T-helper 22 cell (primary cell): ENCODE results near the gene TGFBRAP1.

ENCODE experiments used
- DNase-seq: peaks from one replicate; pipeline ENCODE4 v3.0.0-alpha.2; 2020; ENCODE audit warnings: low read depth

Gene TGFBRAP1

DNA sequence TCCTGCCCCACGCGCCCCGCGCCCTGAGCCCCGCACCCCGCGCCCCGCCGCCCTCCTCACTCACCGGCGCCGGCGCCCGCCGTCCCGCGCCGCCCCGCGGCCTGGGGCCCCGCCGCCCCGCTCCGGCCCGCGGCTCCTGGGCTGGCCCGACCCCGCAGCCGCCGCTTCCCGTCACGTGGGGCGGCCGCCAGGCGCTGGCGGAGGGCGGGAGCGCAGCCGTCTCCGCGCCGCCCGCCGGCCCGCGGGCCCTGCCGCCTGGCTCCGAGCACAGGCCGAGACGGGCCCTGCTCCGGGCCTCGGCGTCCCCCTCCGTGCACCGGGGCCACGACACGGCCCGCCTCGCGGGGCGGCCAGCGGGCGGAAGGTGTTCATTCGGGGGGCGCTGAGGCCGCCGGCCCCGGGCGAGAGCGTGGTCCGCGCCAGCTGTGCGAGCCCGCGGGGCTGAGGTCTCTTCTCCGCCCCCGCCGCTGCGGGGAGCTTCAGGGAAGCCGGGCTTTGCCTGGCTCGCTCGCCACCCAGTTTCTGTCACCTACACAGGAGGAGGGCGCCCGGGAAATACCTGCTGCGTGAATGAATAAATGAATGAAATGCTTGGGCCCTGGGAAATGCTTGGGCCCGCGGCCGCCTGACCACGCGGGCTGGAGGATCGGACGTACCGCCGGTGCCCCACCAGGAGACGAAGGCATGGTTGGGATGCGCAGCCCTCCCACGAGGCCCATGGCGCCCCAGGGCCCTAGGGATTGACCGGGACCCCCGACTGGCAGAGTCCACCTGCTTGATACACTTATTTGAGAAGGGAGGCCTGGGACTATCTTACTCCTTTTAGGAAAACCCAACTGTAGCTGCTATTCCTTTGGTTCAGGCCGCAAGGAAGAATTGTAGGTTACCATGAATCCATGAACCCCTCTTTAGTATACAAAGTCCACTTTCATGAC lies at the start of gene TGFBRAP1:
Gene TGFBRAP1, minus strand, starts transcription at position 175 of the 935 bp plus-strand sequence. CDS start 21,434 bp downstream, outside the sequence.
- DNase-seq, result peak; percentile 53

DNA sequence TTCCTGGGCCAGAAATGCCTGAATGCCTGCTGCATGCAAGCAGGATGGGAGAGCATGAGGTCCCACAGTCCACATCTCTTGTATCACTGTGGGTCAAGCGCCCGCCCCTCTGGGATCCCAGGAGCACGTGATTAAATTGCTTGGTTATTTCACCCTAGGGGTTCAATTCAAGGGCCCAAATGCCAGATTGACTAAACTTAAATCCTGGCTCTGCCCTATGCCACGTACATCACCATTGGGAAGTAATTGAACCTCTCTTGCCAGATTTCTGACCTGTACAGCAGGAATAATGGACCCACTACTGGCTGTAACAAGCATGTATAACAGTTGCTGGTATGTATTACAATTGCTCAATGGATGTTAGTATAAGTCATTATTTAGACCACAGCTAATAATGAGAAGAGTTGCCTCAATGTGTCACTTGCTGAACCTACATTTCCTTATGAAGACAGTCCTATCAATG lies 49.4 kb upstream of the TGFBRAP1 start:
- DNase-seq, result no peak

GRCh38 chr2:105378276-105378840 lies 48.8 kb upstream of the TGFBRAP1 start:
- no peak for DNase-seq

GRCh38 chr2:105377871-105378270 lies 48.3 kb upstream of the TGFBRAP1 start:
- no peak for DNase-seq

DNA sequence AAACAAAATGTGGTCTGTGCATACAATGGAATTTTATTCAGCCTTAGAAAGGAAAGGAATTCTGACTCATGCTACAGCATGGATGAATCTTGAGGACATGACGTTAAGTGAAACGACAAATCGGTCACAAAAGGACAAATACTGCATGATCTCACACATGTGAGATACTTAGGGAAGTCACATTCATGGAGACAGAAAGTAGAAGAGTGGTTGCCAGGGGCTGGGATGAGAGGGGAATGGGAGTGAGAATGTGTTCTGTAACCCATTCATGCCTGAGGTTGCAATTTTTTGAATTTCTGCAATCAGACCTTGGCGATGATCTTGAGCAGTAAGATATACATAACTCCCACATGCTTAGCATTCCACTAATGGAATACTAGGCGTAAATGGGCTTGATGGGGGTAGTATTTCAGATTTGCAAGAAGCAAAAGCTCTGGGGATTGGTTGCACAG lies 47.3 kb upstream of the TGFBRAP1 start:
- no peak for DNase-seq

GRCh38 chr2:105376010-105376409 lies 46.5 kb upstream of the TGFBRAP1 start:
- no peak for DNase-seq

GRCh38 chr2:105375001-105375561 lies 45.5 kb upstream of the TGFBRAP1 start:
- no peak for DNase-seq

DNA sequence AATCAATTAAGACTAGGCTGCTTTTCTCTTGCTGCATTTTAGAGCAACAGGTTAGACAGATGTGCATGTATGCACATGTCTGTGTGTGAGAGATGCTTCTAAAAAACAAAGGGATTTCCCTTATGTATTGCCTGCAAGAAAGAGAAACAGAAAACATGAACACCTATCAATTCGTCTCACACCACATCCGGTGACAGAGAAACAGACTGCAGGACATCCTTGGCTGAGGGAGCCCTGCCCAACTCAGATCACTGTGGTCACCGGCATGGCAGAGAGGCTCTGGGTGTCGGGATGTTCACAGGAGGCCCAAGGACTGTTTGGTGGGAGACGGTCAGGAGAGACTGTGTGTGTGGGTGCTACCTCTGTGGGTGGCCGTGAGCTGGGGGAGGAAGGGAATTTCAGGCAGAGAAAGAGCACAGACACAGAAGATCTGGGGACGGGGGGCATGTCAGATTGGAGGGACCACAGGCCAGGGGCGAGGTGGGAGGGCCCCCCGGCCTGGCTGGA lies 44.4 kb upstream of the TGFBRAP1 start:
- no peak for DNase-seq

GRCh38 chr2:105373344-105373781 lies 43.8 kb upstream of the TGFBRAP1 start:
- DNase-seq, result no peak

DNA sequence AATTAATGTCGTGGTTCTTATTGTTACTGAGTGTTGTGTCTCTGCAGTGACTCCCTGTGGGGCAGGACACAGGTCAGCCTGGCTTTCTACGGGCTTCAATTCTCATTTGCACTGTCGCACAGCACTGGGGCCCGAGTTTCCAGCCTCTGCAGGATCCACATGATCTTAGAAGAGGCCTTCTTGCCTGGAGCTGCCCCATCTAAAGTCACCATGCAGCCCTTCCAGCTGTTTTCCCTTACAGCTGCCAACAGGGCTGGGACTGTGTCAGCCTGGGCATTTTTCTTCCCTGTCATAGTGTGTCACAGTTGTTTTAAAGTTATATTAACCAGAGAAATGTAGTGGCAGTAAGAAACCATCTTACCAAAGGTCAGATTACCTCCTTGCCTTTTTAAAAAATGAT lies 42.3 kb upstream of the TGFBRAP1 start:
- no peak for DNase-seq

DNA sequence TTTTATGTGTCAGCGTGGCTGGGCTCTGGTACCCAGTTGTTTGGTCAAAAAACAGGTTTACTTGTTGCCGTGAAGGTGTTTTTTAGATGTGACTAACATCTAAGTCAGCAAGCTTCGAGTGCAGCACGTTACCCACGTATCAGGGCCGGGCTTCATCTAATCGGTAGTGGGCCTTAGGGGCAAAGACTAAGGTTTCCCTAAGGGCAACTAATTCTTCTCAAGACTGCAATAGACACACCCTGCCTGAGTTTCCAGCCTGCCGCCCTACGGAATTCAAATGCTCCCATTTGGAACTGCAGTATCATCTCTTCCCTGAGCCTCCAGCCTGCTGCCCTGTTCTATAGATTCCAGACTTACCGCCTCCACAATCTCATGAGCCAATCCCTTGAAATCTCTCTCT lies 41.6 kb upstream of the TGFBRAP1 start:
- no peak for DNase-seq

DNA sequence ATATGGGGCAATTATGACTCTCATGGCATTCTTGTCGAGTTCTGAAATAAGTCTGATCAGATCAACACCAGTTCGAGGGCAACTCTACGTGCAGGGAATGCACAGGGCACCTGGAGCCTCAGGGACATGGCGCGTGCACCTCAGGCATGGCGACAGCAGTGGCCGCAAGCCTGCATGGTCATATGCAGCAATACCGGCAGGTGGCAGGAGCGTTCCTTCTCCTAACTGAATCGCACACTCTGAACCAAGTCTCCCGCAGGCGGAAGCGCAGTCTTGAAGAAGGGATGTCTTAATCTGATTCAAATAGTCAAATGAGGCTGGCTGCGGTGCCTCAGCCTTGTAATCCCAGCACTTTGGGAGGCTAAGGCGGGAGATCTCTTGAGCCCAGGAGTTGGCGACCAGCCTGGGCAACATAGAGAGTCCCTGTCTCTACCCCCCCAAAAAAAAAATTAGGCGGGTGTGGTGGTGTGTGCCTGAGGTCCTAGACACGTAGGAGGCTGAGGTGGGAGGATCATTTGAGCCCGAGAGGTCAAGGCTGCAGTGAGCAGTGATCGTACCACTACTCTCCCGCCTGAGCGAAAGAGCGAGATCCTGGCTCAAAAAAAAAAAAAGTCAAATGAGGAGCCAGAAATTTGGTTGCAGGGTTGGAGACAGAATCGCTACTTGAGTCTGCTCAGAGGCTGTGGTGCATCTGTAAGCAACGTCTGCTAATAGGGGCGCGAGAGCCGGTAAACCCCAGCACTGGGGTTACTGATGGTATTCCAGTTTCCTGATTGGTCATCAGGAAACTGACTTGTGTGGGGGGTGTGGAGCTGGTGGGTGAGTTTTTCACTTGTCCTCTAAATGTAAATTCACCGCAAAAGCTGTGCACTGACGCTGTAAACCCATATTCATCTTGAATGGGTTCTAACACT lies 40.5 kb upstream of the TGFBRAP1 start:
- peak; percentile 63 for DNase-seq

DNA sequence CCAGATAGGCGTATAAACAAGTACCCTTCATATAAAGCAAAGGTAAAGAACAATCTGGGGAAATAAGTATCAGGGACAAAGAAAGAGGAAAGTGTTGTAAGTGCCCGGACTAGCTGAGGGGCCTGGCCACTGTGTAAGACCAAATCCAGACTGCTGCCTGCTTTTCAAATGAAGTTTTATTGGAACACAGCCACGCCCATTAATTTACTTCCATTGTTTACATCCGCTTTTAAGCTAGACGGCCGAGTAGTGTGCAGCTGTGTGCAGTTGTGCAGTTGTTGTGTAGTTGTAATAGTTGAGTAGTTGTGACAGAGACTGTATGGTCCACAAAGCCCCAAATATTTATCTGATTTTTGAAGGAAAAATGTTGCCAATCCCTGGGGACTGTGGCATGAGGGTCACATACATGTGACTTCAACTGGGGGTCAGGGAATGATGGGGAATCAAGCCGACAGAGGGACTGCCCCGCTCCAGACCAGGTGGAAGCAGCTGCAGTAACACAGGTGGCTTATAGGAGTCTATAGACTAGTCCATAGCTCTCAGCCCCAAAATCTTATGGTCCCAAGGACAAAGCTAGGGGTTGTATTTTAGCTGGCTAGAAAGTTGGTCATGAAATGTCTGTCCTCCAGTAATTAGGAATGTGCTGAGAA lies 39.3 kb upstream of the TGFBRAP1 start:
- DNase-seq, result no peak

DNA sequence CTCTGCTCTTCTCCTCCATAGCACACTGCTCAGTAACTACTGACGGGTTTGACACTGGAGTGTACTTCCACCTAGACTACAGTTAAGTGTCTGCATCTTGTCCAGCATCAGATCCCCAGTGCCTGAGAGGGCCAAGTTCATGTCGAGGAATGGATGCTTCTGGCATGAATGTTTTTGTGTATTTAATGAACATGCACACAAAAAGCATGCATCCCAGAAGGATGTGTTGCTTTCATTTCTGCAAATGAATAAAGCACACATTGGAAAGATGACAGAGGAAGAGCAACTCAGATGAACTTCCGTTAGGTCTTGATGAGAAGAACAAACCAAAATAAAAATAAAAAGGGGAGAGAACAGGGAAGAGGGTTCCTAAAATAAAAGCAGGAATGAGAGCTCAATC lies 35.7 kb upstream of the TGFBRAP1 start:
- DNase-seq, result no peak

DNA sequence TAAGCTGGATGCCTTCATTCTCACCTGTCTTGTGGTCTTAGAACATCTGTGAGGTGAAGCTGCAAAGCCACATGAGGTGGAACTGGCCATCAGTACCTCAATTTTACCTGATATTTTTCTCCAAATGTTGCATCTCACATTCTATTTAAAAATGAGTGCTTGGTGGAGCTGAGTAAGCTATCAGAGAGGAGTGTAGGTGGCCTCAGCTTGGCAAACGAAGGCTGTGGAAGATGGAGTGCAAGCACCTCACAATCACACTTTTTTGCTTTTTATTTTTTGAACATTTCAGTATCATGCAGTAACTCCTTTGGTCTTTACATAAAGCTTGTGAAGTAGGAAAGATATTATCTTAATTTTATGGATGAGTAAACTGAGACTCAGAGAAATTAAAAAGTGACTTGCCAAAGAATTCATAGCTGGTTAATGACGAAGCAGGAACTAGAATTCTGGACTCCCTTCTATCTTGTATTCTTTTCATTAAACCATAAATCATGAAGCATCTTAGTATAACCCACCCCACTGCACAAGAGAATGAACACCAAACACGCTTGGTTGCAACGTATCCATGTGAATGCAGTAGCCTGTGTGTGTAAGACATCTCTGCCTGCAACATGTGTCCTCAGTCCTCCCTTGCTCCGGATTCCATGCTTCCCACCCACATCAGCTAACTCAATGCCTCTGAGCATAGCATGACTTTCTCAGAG lies 35.1 kb upstream of the TGFBRAP1 start:
- no peak for DNase-seq

DNA sequence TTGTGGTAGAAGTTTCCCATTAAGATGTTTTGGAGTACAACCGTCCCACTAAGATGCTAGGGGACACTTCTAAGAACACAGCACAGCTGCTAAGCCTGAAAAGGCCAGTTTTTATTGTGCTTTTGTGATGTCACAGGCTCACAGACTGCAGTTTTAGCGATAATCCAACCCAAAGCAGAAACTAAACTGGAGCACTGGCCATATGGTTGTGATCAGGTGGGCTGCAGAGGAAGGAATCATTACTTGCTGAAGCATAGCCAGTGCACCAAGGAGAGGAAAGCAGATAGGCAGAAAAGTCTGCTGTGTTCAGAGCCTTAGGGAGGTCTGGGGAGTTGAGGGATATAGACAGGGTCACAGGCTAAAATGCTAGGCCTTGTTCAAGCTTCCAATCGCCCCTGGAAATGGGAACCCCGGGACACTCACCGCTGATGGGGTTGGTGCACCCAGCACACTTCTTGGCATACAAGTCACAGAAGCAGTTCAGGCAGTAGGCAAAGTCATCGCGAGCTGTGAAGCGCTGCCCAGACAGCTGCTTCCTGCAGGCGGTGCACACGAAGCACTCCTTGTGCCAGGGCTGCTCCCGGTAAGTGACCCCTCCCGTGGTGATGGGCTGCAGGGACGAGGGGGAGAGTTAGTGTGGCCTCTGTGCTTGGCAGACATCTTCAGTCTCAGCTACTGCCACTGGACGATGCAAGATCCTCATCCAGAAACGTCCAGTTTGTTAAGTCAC lies 33.5 kb upstream of the TGFBRAP1 start:
- no peak for DNase-seq

- no peak for DNase-seq
Measured at GRCh38 chr2:105361102-105361889, 31.8 kb upstream of the TGFBRAP1 start.

GRCh38 chr2:105358593-105358992 lies 29.1 kb upstream of the TGFBRAP1 start:
- no peak for DNase-seq

- DNase-seq, result no peak
Measured at GRCh38 chr2:105357122-105357521, 27.6 kb upstream of the TGFBRAP1 start.
